K562 (cell line): Measurements from ENCODE around the gene RCOR2. TPM values are rescaled to one million over a fixed set of nuclear protein-coding genes. Genes with fewer than 3 reads are reported as not detected.

Source experiments
- ARID1B ChIP-seq: fragments of 450-650 bp; IDR thresholded peaks from 2 replicates; pipeline ENCODE4 v1.6.1; 2016; ENCODE audit warnings: antibody characterized with exemption, mild to moderate bottlenecking, inconsistent platforms
- CTCF ChIP-seq, 3 experiments: IDR thresholded peaks in 2 of 3; conservative IDR thresholded peaks in 1 of 3; 2 replicates each; pipeline ENCODE4 v1.5.1; 2011 to 2012; ENCODE audit warnings: low read length in 3 of 3, mild to moderate bottlenecking in 3 of 3, control low read depth in 2 of 3, improper control_type of control experiment in 1 of 3, inconsistent platforms in 1 of 3, low read depth in 1 of 3, mixed read lengths in 1 of 3, moderate library complexity in 1 of 3; ENCODE audit not compliant: insufficient read depth in 2 of 3
- ESRRB ChIP-seq: fragments of 250-450 bp; sonication (Bioruptor Pico); IDR thresholded peaks from 2 replicates; pipeline ENCODE4 v1.5.0; 2020; ENCODE audit warnings: mild to moderate bottlenecking, moderate library complexity, borderline replicate concordance
- FOXA1 ChIP-seq: fragments of 450-650 bp; IDR thresholded peaks from 2 replicates; pipeline ENCODE4 v1.6.1; 2016; ENCODE audit warnings: mild to moderate bottlenecking, borderline replicate concordance
- FOXJ2 ChIP-seq: fragments of 200-800 bp; sonication (Bioruptor generic); IDR thresholded peaks from 2 replicates; pipeline ENCODE4 v1.6.1; 2016; ENCODE audit warnings: missing genetic modification characterization, missing compliant biosample characterization
- FOXJ3 ChIP-seq: sonication (generic); formaldehyde crosslinking; IDR thresholded peaks from 2 replicates; pipeline ENCODE4 v1.4.0; 2020; ENCODE audit warnings: mild to moderate bottlenecking, missing genetic modification reagents
- GTF2E2 ChIP-seq: fragments of 200-800 bp; sonication (Bioruptor generic); IDR thresholded peaks from 2 replicates; pipeline ENCODE4 v1.6.1; 2016; ENCODE audit warnings: missing genetic modification characterization, missing compliant biosample characterization
- MAX ChIP-seq: sonication (generic); formaldehyde crosslinking; IDR thresholded peaks from 2 replicates; pipeline ENCODE4 v1.9.0; 2022; ENCODE audit warnings: mild to moderate bottlenecking, missing genetic modification reagents
- NRF1 ChIP-seq, 2 experiments: fragments of 450-650 bp; IDR thresholded peaks in 1 of 2; conservative IDR thresholded peaks in 1 of 2; 2 replicates each; pipeline ENCODE4 v1.6.1; 2014; ENCODE audit warnings: mild to moderate bottlenecking in 2 of 2
- PCBP1 ChIP-seq: fragments of 200-400 bp; formaldehyde crosslinking; IDR thresholded peaks from 2 replicates; pipeline ENCODE4 v1.6.1; 2018; ENCODE audit warnings: mild to moderate bottlenecking, low read depth, low read length; ENCODE audit not compliant: poor library complexity, severe bottlenecking
- PHB2 ChIP-seq: fragments of 450-650 bp; IDR thresholded peaks from 2 replicates; pipeline ENCODE4 v1.6.1; 2017; ENCODE audit warnings: low read depth
- PURB ChIP-seq: sonication (generic); formaldehyde crosslinking; IDR thresholded peaks from 2 replicates; pipeline ENCODE4 v1.9.0; 2021; ENCODE audit warnings: low read depth, mild to moderate bottlenecking, missing genetic modification reagents
- RUNX1 ChIP-seq: sonication (generic); IDR thresholded peaks from 2 replicates; pipeline ENCODE4 v1.6.1; 2016; ENCODE audit warnings: antibody characterized with exemption, low read depth
- SP2 ChIP-seq: IDR thresholded peaks from 2 replicates; pipeline ENCODE4 v1.6.1; 2011; ENCODE audit warnings: mild to moderate bottlenecking, low read depth, low read length, moderate library complexity; ENCODE audit not compliant: poor library complexity, severe bottlenecking; ENCODE audit errors: extremely low read depth
- SREBF2 ChIP-seq: sonication (generic); formaldehyde crosslinking; IDR thresholded peaks from 2 replicates; pipeline ENCODE4 v1.4.0; 2020; ENCODE audit warnings: mild to moderate bottlenecking, missing genetic modification reagents
- YBX1 ChIP-seq: fragments of 450-650 bp; IDR thresholded peaks from 2 replicates; pipeline ENCODE4 v1.7.1; 2016; ENCODE audit warnings: mild to moderate bottlenecking
- ZEB2 ChIP-seq: fragments of 450-650 bp; IDR thresholded peaks from 2 replicates; pipeline ENCODE4 v1.6.1; 2016
- ZNF134 ChIP-seq: fragments of 250-450 bp; sonication (Bioruptor Pico); conservative IDR thresholded peaks from 2 replicates; pipeline ENCODE4 v1.4.0; 2020
- ZNF77 ChIP-seq: fragments of 250-450 bp; sonication (Bioruptor Pico); IDR thresholded peaks from 2 replicates; pipeline ENCODE4 v1.5.0; 2020
- polyA plus RNA-seq, 8 experiments: library from polyadenylated mRNA; depleted of rRNA in 4 of 8; stranded (reverse) in 5 of 8; unstranded in 3 of 8; fragments of >200 nt; fragmentation: Nextera tagmentation in 2 of 8; fragmentation: Illumina TruSeq in 1 of 8; extraction: Ambion mirVana in 2 of 8; extraction: Trizol in 1 of 8; gene quantifications; 2 replicates each; pipeline versions ENCODE4 v1.2.1 to v1.2.3, GENCODE V29; 2011 to 2014; ENCODE audit warnings: inconsistent platforms in 1 of 8, missing spikeins in 1 of 8
- total RNA-seq, 7 experiments: library from RNA; depleted of rRNA in 6 of 7; stranded (reverse); fragments of >200 nt in 6 of 7; fragmentation: Illumina TruSeq in 2 of 7; extraction: Trizol in 2 of 7; gene quantifications; 2 replicates each; pipeline versions ENCODE4 v1.2.1 to v1.2.3, GENCODE V29; 2011 to 2021; ENCODE audit warnings: low replicate concordance in 1 of 7
- TF ChIP-seq, protein P1 (sequence below): sonication (generic); formaldehyde crosslinking; IDR thresholded peaks from 2 replicates; pipeline ENCODE4 v1.8.1; 2023; ENCODE audit warnings: missing genetic modification reagents, mild to moderate bottlenecking, borderline replicate concordance

Gene RCOR2
- total and polyA plus RNA-seq, 9 of the 15 experiments (the other 6 are each of a cell fraction or from before 2014, with no cell fraction given): 0.04 to 6.5 (median 2.5) TPM; not detected in 1

DNA sequence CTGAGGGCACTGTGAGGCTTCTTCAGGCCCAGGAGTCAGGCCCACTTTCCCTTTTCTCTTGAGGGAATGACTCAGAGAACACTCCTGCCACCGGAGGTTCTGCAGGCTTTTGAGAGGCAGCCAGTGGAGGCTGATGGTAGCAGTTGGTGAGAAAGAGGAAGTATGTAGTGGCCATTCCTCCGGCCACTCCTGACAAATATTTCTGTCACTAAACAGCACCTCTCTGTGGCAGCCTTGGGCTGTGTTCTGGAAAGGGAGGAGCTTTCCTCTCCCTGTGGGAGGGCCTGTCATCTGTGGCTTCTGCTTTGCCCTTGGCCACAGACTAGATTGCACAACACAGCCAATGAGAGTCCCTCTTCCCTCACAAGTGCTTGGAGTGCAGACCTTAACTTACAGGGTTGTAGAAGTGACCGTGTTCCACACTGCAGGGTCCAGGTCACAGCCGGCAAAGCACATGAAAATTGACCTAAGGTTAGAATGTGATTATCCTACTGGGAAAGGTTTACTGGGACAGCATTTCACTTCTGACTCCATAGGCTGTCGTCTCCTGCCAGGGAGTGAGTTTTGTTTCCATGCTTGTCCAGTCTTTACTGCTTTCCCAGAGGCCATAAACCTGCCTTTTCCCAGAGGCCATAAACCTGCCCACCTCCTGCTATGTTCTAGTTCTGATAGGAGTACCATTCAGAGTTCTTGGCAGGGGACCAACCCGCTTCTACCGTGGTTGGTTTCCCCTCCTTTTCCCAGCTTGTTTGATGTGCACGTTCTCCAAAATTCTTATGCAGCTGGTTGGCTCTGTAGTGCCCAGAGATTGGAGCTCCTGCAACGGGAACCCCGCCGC is 44.8 kb downstream of the RCOR2 start (continued):
- TF ChIP-seq, protein P1, sequence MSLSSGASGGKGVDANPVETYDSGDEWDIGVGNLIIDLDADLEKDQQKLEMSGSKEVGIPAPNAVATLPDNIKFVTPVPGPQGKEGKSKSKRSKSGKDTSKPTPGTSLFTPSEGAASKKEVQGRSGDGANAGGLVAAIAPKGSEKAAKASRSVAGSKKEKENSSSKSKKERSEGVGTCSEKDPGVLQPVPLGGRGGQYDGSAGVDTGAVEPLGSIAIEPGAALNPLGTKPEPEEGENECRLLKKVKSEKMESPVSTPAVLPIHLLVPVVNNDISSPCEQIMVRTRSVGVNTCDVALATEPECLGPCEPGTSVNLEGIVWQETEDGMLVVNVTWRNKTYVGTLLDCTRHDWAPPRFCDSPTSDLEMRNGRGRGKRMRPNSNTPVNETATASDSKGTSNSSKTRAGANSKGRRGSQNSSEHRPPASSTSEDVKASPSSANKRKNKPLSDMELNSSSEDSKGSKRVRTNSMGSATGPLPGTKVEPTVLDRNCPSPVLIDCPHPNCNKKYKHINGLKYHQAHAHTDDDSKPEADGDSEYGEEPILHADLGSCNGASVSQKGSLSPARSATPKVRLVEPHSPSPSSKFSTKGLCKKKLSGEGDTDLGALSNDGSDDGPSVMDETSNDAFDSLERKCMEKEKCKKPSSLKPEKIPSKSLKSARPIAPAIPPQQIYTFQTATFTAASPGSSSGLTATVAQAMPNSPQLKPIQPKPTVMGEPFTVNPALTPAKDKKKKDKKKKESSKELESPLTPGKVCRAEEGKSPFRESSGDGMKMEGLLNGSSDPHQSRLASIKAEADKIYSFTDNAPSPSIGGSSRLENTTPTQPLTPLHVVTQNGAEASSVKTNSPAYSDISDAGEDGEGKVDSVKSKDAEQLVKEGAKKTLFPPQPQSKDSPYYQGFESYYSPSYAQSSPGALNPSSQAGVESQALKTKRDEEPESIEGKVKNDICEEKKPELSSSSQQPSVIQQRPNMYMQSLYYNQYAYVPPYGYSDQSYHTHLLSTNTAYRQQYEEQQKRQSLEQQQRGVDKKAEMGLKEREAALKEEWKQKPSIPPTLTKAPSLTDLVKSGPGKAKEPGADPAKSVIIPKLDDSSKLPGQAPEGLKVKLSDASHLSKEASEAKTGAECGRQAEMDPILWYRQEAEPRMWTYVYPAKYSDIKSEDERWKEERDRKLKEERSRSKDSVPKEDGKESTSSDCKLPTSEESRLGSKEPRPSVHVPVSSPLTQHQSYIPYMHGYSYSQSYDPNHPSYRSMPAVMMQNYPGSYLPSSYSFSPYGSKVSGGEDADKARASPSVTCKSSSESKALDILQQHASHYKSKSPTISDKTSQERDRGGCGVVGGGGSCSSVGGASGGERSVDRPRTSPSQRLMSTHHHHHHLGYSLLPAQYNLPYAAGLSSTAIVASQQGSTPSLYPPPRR (CRISPR knock-in tag): peak; percentile 64; the same call in 1 of the 2 replicates
- TF ChIP-seq ZNF77 (CRISPR knock-in tag) (no peak), CTCF (IDR thresholded peaks at IDR 0.05 in 2 of 3, conservative IDR thresholded peaks at IDR 0.05 in 1 of 3; ENCODE audit: insufficient read depth in 2 of 3, low read depth in 1 of 3, low read length in 3 of 3) (peak; percentile 85 to 96 (median 89)), YBX1 (no peak), SREBF2 (CRISPR knock-in tag) (no peak), FOXJ3 (CRISPR knock-in tag) (no peak), FOXJ2 (no peak), FOXA1 (no peak), GTF2E2 (tag) (no peak), ESRRB (no peak), MAX (CRISPR knock-in tag) (no peak), SP2 (no peak), NRF1 (conservative IDR thresholded peaks at IDR 0.05 in 1 of 2, IDR thresholded peaks at IDR 0.05 in 1 of 2) (peak; percentile 45 to 61), ZEB2 (0 out of 2 replicates have a peak, but pooled peaks have one; percentile 54), PCBP1 (no peak), PHB2 (no peak), ZNF134 (CRISPR knock-in tag) (no peak), ARID1B (peak; percentile 64), RUNX1 (no peak), PURB (no peak)
